Ovary (tissue), 9 donors: ENCODE data around the gene TMEM80. TPM values are rescaled to one million over a fixed set of nuclear protein-coding genes. Genes with fewer than 3 reads are reported as not detected.
"Not testable (repeated sequence)": the region's sequence is repeated elsewhere in the genome, so short reads cannot be mapped to it uniquely, and the experiment has no call there.

Source experiments
- DNase-seq, 5 donors: peaks; one replicate each; pipeline ENCODE4 v3.0.0-alpha.2; 2019 to 2020
- H3K27ac ChIP-seq, 2 donors: fragments of 200-600 bp; one replicate each; pipeline versions ENCODE4 v1.5.1 to v1.8.0; 2019 to 2022
- H3K27me3 ChIP-seq: fragments of 200-600 bp; one replicate; pipeline ENCODE4 v1.8.0; 2022
- H3K36me3 ChIP-seq: fragments of 200-600 bp; sonication (generic); one replicate; pipeline ENCODE4 v1.5.1; 2019
- H3K4me1 ChIP-seq: one replicate; pipeline ENCODE4 v1.8.1; 2013; ENCODE audit warnings: mild to moderate bottlenecking, moderate library complexity; ENCODE audit not compliant: insufficient read depth
- H3K4me3 ChIP-seq: fragments of 200-600 bp; sonication (generic); one replicate; pipeline ENCODE4 v1.5.1; 2017
- H3K9me3 ChIP-seq, 2 donors: fragments of 200-600 bp in 1 of 2; sonication (generic) in 1 of 2; one replicate each; pipeline versions ENCODE4 v1.5.1 to v1.8.1; 2013 to 2019; ENCODE audit warnings: mild to moderate bottlenecking in 1 of 2, moderate library complexity in 1 of 2
- EP300 ChIP-seq: sonication (generic); formaldehyde crosslinking; IDR thresholded peaks from one replicate; pipeline ENCODE4 v1.6.1; 2017; ENCODE audit warnings: antibody characterized with exemption
- POLR2A ChIP-seq: fragments of 450-650 bp; IDR thresholded peaks from one replicate; pipeline ENCODE4 v1.6.1; 2017; ENCODE audit warnings: antibody characterized with exemption, mild to moderate bottlenecking, moderate library complexity
- WGBS, 3 donors: extraction: QIAGEN DNeasy Blood & Tissue Kit in 1 of 3; methylation state at CpG; one replicate each; pipeline versions ENCODE4 v1.1.5 to v1.1.7; 2013 to 2017; 5-methylcytosine and 5-hydroxymethylcytosine counted together
- intact Hi-C, 4 donors: fragments of 100-400 bp; cut with DNase I; formaldehyde crosslinking; loops; one replicate each; pipeline versions ENCODE4 v1.11.0 to v1.15.1; 2022 to 2023
- polyA plus RNA-seq, 2 donors: library from polyadenylated mRNA; stranded (reverse); fragments of 200-250 nt in 1 of 2; fragments of 350-450 nt in 1 of 2; fragmentation: Illumina TruSeq in 1 of 2; extraction: RNeasy Lipid Tissue Mini Kit (QIAGEN cat#74804) in 1 of 2; gene quantifications; one replicate each; pipeline ENCODE4 v1.2.3, GENCODE V29; 2013 to 2014
- total RNA-seq, 7 donors: library from RNA; depleted of rRNA in 2 of 7; stranded (reverse); fragments of >200 nt in 2 of 7; fragmentation: NEBNext Ultra II Directional in 3 of 7; extraction: Animal tissue kit (Norgen Biotek cat#: 25700) in 3 of 7; gene quantifications; one replicate each; pipeline versions ENCODE4 v1.1.0 to v1.2.4, GENCODE V29; 2016 to 2023
- TF ChIP-seq, protein P1 (sequence below), 3 donors: fragments of 450-650 bp in 2 of 3; fragments of 200-600 bp in 1 of 3; IDR thresholded peaks; one replicate each; pipeline versions ENCODE4 v1.5.1 to v1.8.0; 2016 to 2022; ENCODE audit warnings: antibody characterized with exemption in 3 of 3, mild to moderate bottlenecking in 1 of 3
- donor health status: DM: no; HTN: no; CAD: no; lungs with moderate emphysema.
- donor health status: DM: no; HTN: no; CAD: no.
- donor health status: Bipolar disorder and iron deficiency.
- donor health status: DM: yes; HTN: yes; CAD: no.
- donor health status: DM: no; HTN: no; CAD: no.
- donor health status: DM: yes; HTN: yes; CAD: no.

TMEM80 gene
- total and polyA plus RNA-seq, 9 donors = 15.4 to 38.0 (median 30.5) TPM

- 74 to 80% (median 76%) methylated on average over 20 of the region's 20 CpGs for WGBS, 3 donors
- TF ChIP-seq POLR2A (no peak), EP300 (no peak)
- TF ChIP-seq, protein P1, sequence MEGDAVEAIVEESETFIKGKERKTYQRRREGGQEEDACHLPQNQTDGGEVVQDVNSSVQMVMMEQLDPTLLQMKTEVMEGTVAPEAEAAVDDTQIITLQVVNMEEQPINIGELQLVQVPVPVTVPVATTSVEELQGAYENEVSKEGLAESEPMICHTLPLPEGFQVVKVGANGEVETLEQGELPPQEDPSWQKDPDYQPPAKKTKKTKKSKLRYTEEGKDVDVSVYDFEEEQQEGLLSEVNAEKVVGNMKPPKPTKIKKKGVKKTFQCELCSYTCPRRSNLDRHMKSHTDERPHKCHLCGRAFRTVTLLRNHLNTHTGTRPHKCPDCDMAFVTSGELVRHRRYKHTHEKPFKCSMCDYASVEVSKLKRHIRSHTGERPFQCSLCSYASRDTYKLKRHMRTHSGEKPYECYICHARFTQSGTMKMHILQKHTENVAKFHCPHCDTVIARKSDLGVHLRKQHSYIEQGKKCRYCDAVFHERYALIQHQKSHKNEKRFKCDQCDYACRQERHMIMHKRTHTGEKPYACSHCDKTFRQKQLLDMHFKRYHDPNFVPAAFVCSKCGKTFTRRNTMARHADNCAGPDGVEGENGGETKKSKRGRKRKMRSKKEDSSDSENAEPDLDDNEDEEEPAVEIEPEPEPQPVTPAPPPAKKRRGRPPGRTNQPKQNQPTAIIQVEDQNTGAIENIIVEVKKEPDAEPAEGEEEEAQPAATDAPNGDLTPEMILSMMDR (IDR thresholded peaks at IDR 0.05) = no peak
- no peaks in the 10 kb centered on the region for H3K27me3 ChIP-seq
- no peak overlapping the region for H3K4me3 ChIP-seq
- no peaks in the 10 kb centered on the region for H3K36me3 ChIP-seq
- H3K27ac ChIP-seq = no peak overlapping the region
- intact Hi-C loops = no loop called here
- no peak for DNase-seq
- peaks cover 4% of the 10 kb centered on the region for H3K4me1 ChIP-seq
- H3K9me3 ChIP-seq = no peaks in the 10 kb centered on the region
These were observed 37.5 kb downstream of the TMEM80 start for GRCh38 chr11:733072-733471.

- DNase-seq, intact Hi-C loops: not testable (repeated sequence)
- WGBS, 3 donors = 93 to 95% (median 94%) methylated on average over 18 to 26 of the region's 26 CpGs
These were observed 38.9 kb downstream of the TMEM80 start for GRCh38 chr11:734541-734940.

GRCh38 chr11:737366-737765, 41.8 kb downstream of the TMEM80 start:
- H3K4me3 ChIP-seq = no peak overlapping the region
- no peak for DNase-seq
- no peaks in the 10 kb centered on the region for H3K36me3 ChIP-seq
- H3K9me3 ChIP-seq = no peaks in the 10 kb centered on the region
- TF ChIP-seq EP300 (no peak), POLR2A (no peak)
- TF ChIP-seq, protein P1 (IDR thresholded peaks at IDR 0.05) = no peak
- intact Hi-C loops = no loop called here
- 35 to 41% (median 37%) methylated on average over 11 of the region's 11 CpGs for WGBS, 3 donors
- H3K27ac ChIP-seq = no peak overlapping the region
- no peaks in the 10 kb centered on the region for H3K27me3 ChIP-seq
- H3K4me1 ChIP-seq = no peaks in the 10 kb centered on the region

More at GRCh38 chr11:734541-734940, 38.9 kb downstream of the TMEM80 start:
- H3K4me3 ChIP-seq, H3K27ac ChIP-seq, H3K9me3 ChIP-seq, H3K27me3 ChIP-seq, H3K36me3 ChIP-seq, H3K4me1 ChIP-seq: not testable (repeated sequence)

- H3K4me3 ChIP-seq, H3K9me3 ChIP-seq, H3K36me3 ChIP-seq, intact Hi-C loops, H3K4me1 ChIP-seq, DNase-seq, H3K27me3 ChIP-seq, H3K27ac ChIP-seq: not testable (repeated sequence)
- WGBS, 3 donors = 62 to 63% (median 63%) methylated on average over 10 of the region's 10 CpGs
These were observed 42.3 kb downstream of the TMEM80 start for GRCh38 chr11:737899-738298.

DNA sequence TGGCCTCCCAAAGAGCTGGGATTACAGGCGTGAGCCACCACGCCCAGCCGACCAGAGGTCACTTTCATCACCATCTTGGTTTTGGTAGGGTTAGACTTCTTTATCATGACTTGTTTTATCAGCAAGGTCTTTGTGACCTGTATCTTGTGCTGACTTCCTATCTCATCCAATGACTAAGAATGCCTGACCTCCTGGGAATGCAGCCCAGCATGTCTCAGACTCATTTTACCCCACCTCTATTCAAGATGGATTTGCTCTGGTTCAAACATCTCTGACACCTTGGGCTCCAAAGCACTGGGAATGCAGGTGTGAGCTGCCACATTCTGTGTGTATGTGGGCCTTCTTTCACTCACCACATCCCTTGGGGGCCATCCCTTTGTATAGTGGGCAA, 46.5 kb downstream of the TMEM80 start:
- H3K9me3 ChIP-seq = no peaks in the 10 kb centered on the region
- H3K27me3 ChIP-seq = no peaks in the 10 kb centered on the region
- TF ChIP-seq, protein P1 (IDR thresholded peaks at IDR 0.05) = no peak
- TF ChIP-seq POLR2A (no peak), EP300 (no peak)
- H3K27ac ChIP-seq = no peak overlapping the region
- intact Hi-C loops = no loop called here
- no peak for DNase-seq
- WGBS, 3 donors = 71 to 85% (median 81%) methylated on average over 3 of the region's 3 CpGs
- no peaks in the 10 kb centered on the region for H3K36me3 ChIP-seq
- peaks cover 7% of the 10 kb centered on the region for H3K4me1 ChIP-seq
- H3K4me3 ChIP-seq = no peak overlapping the region
